GM12878 (cell line): Measurements from ENCODE around the gene MCC. TPM values are rescaled to one million over a fixed set of nuclear protein-coding genes. Genes with fewer than 3 reads are reported as not detected.

ENCODE experiments used
- ATAC-seq: fragments of 200-7000 bp; cut with Tn5 transposase; 3 replicates; pipeline ENCODE4 v1.9.1; 2020; ENCODE audit warnings: mild to moderate bottlenecking, moderate library complexity
- BruUV-seq: library from RNA; stranded (reverse); fragments of 400-500 nt; replicated peaks from 2 replicates; lab custom pipeline; 2021; lab: Mats Ljungman, UMichigan
- CTCF ChIA-PET: fragments of 300-600 bp; sonication (Branson Sonifier 250); formaldehyde crosslinking; extraction: SDS; loops from one replicate; lab custom pipeline; 2021; ENCODE audit warnings: inconsistent platforms; lab: Yijun Ruan, JAX
- POLR2A ChIA-PET: fragments of 350-600 bp; formaldehyde crosslinking; extraction: SDS; loops from one replicate; lab custom pipeline; 2021; ENCODE audit warnings: inconsistent platforms; lab: Charles Lee
- RAD21 ChIA-PET: fragments of 300-600 bp; sonication (Branson Sonifier 250); formaldehyde crosslinking; loops from one replicate; lab custom pipeline; 2023; ENCODE audit warnings: antibody characterized with exemption; ENCODE audit not compliant: unreplicated experiment; lab: Charles Lee
- SMC1A ChIA-PET: fragments of 300-600 bp; sonication (Branson Sonifier 250); formaldehyde crosslinking; loops from one replicate; lab custom pipeline; 2023; ENCODE audit not compliant: unreplicated experiment, uncharacterized antibody; lab: Charles Lee
- DNase-seq: peaks from one replicate; pipeline ENCODE4 v3.0.0-alpha.2; 2011; ENCODE audit warnings: low read depth, low spot score
- FAIRE-seq: peaks from 3 replicates; lab custom pipeline; 2011; peaks lifted over from hg19 to GRCh38; lab: Jason Lieb, UNC
- H2AFZ ChIP-seq: 2 replicates; pipeline ENCODE4 v1.6.0; 2011; ENCODE audit warnings: low read depth, low read length, control low read depth; ENCODE audit not compliant: control insufficient read depth
- H3K27ac ChIP-seq: 2 replicates; pipeline ENCODE4 v1.5.1; 2011; ENCODE audit warnings: control low read depth; ENCODE audit not compliant: control insufficient read depth, insufficient read depth
- H3K27me3 ChIP-seq, 2 experiments: replicated peaks in 1 of 2; 2 replicates each; pipeline versions ENCODE4 v1.6.0 to v1.6.1; 2011; ENCODE audit warnings: low read length in 1 of 2; ENCODE audit not compliant: control insufficient read depth in 2 of 2, insufficient read depth in 2 of 2
- H3K36me3 ChIP-seq, 2 experiments: 2 replicates each; pipeline ENCODE4 v1.5.1; 2011; ENCODE audit warnings: low read length in 1 of 2; ENCODE audit not compliant: control insufficient read depth in 2 of 2, insufficient read depth in 2 of 2
- H3K4me1 ChIP-seq: 2 replicates; pipeline ENCODE4 v1.6.1; 2011; ENCODE audit warnings: mild to moderate bottlenecking, low read length, moderate library complexity, mixed read lengths; ENCODE audit not compliant: control insufficient read depth, insufficient read depth
- H3K4me2 ChIP-seq: 2 replicates; pipeline ENCODE4 v1.6.0; 2011; ENCODE audit warnings: control low read depth; ENCODE audit not compliant: control insufficient read depth, insufficient read depth
- H3K4me3 ChIP-seq: fragments of 200-600 bp; sonication (generic); 2 replicates; pipeline ENCODE4 v1.5.1; 2016
- H3K79me2 ChIP-seq: 2 replicates; pipeline ENCODE4 v1.6.0; 2011; ENCODE audit warnings: low read length; ENCODE audit not compliant: control insufficient read depth, insufficient read depth
- H3K9ac ChIP-seq: 2 replicates; pipeline ENCODE4 v1.8.0; 2011; ENCODE audit warnings: low read length, control low read depth, mixed read lengths; ENCODE audit not compliant: control insufficient read depth, insufficient read depth
- H3K9me3 ChIP-seq: replicated peaks from 3 replicates; pipeline ENCODE4 v1.5.1; 2011; ENCODE audit warnings: mild to moderate bottlenecking, low read length; ENCODE audit not compliant: control insufficient read depth, insufficient read depth
- H4K20me1 ChIP-seq: 2 replicates; pipeline ENCODE4 v1.6.0; 2011; ENCODE audit not compliant: control insufficient read depth, insufficient read depth
- ATF7 ChIP-seq: fragments of 450-650 bp; IDR thresholded peaks from 2 replicates; pipeline ENCODE4 v1.6.1; 2016; ENCODE audit warnings: low read depth, mild to moderate bottlenecking
- BMI1 ChIP-seq: fragments of 450-650 bp; IDR thresholded peaks from 2 replicates; pipeline ENCODE4 v1.6.1; 2016; ENCODE audit warnings: mild to moderate bottlenecking, moderate library complexity, borderline replicate concordance
- ESRRA ChIP-seq: IDR thresholded peaks from 2 replicates; pipeline ENCODE4 v1.6.1; 2012; ENCODE audit warnings: mild to moderate bottlenecking, low read length, improper control_type of control experiment
- PRDM15 ChIP-seq: fragments of 450-650 bp; formaldehyde crosslinking; IDR thresholded peaks from 2 replicates; pipeline ENCODE4 v1.4.0; 2020; ENCODE audit warnings: mild to moderate bottlenecking, moderate library complexity
- RUNX3 ChIP-seq: IDR thresholded peaks from 2 replicates; pipeline ENCODE4 v1.6.1; 2012; ENCODE audit warnings: low read length, inconsistent platforms
- SIN3A ChIP-seq: IDR thresholded peaks from 2 replicates; pipeline ENCODE4 v1.6.1; 2012; ENCODE audit warnings: low read depth, low read length, improper control_type of control experiment
- YBX1 ChIP-seq: fragments of 450-650 bp; IDR thresholded peaks from 2 replicates; pipeline ENCODE4 v1.6.1; 2016; ENCODE audit warnings: antibody characterized with exemption
- ZBED1 ChIP-seq: IDR thresholded peaks from 2 replicates; pipeline ENCODE4 v1.6.1; 2016; ENCODE audit warnings: borderline replicate concordance
- ZNF384 ChIP-seq: IDR thresholded peaks from 2 replicates; pipeline ENCODE4 v1.6.1; 2012; ENCODE audit warnings: low read depth, mild to moderate bottlenecking, low read length, improper control_type of control experiment, borderline replicate concordance
- in situ Hi-C: fragments of 300-500 bp; cut with MboI; formaldehyde crosslinking; loops from 9 replicates; pipeline ENCODE4 v1.14.3; 2018; ENCODE audit warnings: mixed read lengths
- intact Hi-C: fragments of 100-400 bp; cut with micrococcal nuclease; formaldehyde crosslinking; loops from one replicate; pipeline ENCODE4 v1.14.2; 2022; ENCODE audit not compliant: unreplicated experiment
- polyA plus RNA-seq, 11 experiments: library from polyadenylated mRNA; depleted of rRNA in 4 of 11; unstranded in 6 of 11; stranded (reverse) in 5 of 11; fragments of >200 nt; fragmentation: Nextera tagmentation in 4 of 11; fragmentation: Illumina TruSeq in 1 of 11; extraction: Ambion mirVana in 4 of 11; extraction: Trizol in 1 of 11; gene quantifications; 1 replicate in 1 of 11; 2 replicates in 10 of 11; pipeline versions ENCODE4 v1.2.1 to v1.2.3, GENCODE V29; 2011 to 2016; ENCODE audit warnings: inconsistent platforms in 2 of 11, missing spikeins in 2 of 11, low read depth in 1 of 11
- total RNA-seq, 4 experiments: library from RNA; depleted of rRNA in 3 of 4; stranded (reverse); fragments of >200 nt in 3 of 4; fragmentation: Illumina TruSeq in 1 of 4; extraction: Trizol in 1 of 4; gene quantifications; 2 replicates each; pipeline versions ENCODE4 v1.2.1 to v1.2.3, GENCODE V29; 2013 to 2021

MCC gene
- total and polyA plus RNA-seq, 10 of the 15 experiments (the other 5 are each of a cell fraction or from before 2014, with no cell fraction given), result 0.03 to 0.86 (median 0.16) TPM

GRCh38 chr5:113133211-113133975 lies 354.9 kb downstream of the MCC start (continued):
- no peak for TF ChIP-seq PRDM15 (CRISPR knock-in tag)

GRCh38 chr5:113132564-113132963 lies 355.7 kb downstream of the MCC start:
- H3K4me2 ChIP-seq, result no peak overlapping the region
- H3K36me3 ChIP-seq, result no peaks in the 10 kb centered on the region
- no peak overlapping the region for H2AFZ ChIP-seq
- TF ChIP-seq BMI1 (no peak), ZBED1 (no peak), SIN3A (no peak), ESRRA (no peak), RUNX3 (no peak), ZNF384 (no peak), YBX1 (no peak), ATF7 (no peak)
- no peaks in the 10 kb centered on the region for H4K20me1 ChIP-seq
- no peak overlapping the region for H3K27ac ChIP-seq
- H3K27me3 ChIP-seq, result no peaks in the 10 kb centered on the region
- intact Hi-C loops, result no loop called here
- ChIA-PET CTCF (no interaction called here), POLR2A (no interaction called here), SMC1A (no interaction called here), RAD21 (interaction anchor here (0.8 kb wide), 1 partner anchor 7 kb away, joined by 3 read pairs; no protein-coding TSS in a partner anchor)
- DNase-seq, result no peak
- H3K4me1 ChIP-seq, result no peaks in the 10 kb centered on the region
- ATAC-seq, result no peak
- no peaks in the 10 kb centered on the region for H3K9me3 ChIP-seq
- FAIRE-seq, result no peak
- no peak overlapping the region for H3K9ac ChIP-seq
- H3K79me2 ChIP-seq, result no peaks in the 10 kb centered on the region
- in situ Hi-C loops, result no loop called here
- no TSS peak for BruUV-seq
- H3K4me3 ChIP-seq, result no peak overlapping the region
